ENCODE data around the gene TCF25.

TCF25 gene

DNA sequence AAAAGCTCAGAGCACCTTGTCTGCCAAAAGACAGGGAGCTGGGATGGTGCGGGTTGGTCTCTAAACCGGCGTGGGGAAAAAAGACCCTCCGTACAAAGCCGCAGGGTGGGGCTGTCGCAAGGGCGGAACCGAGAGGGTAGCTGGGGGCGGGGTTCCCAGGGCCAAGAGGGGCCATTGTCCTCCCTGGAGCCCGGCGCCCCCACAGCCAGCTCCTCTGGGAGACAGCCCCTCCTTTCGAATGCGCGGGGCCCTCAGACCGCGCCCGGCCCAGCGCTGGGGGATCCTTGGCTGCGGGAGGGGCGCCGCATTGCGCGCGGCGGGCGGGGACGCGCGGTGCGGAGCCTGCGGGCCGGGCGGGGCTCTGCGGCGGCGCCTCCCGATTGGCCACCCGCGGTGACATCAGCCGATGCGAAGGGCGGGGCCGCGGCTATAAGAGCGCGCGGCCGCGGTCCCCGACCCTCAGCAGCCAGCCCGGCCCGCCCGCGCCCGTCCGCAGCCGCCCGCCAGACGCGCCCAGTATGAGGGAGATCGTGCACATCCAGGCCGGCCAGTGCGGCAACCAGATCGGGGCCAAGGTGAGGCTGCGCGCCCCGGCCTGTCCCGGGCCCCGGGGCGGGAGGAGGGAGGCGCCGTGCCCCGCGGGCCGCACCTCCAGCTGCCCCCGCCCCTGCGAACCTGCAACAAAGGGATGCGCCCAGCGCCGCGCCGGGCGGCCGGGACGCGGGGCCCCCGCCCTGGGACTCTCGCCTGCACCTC, 49.7 kb downstream of the TCF25 start, which contains the start of gene TUBB3:
TUBB3 (plus strand) TSS at position 459 of the 756 bp plus-strand sequence; CDS start at position 519, 60 bp downstream.
- H3K4me3 ChIP-seq (replicated peaks; ENCODE audit: low read depth, low read length) = peak within 1 kb of the TSS; percentile 55
- peak; percentile 78 for DNase-seq (ENCODE audit: extremely low read depth, insufficient read length)
- no peaks in the 10 kb centered on the region for H3K36me3 ChIP-seq (ENCODE audit: control insufficient read depth, insufficient read depth, low read length)
- H3K27me3 ChIP-seq (replicated peaks; ENCODE audit: control insufficient read depth, insufficient read depth, low read length) = no peaks in the 10 kb centered on the region; the same call in 1 of the 2 replicates
- TF ChIP-seq, protein P1, sequence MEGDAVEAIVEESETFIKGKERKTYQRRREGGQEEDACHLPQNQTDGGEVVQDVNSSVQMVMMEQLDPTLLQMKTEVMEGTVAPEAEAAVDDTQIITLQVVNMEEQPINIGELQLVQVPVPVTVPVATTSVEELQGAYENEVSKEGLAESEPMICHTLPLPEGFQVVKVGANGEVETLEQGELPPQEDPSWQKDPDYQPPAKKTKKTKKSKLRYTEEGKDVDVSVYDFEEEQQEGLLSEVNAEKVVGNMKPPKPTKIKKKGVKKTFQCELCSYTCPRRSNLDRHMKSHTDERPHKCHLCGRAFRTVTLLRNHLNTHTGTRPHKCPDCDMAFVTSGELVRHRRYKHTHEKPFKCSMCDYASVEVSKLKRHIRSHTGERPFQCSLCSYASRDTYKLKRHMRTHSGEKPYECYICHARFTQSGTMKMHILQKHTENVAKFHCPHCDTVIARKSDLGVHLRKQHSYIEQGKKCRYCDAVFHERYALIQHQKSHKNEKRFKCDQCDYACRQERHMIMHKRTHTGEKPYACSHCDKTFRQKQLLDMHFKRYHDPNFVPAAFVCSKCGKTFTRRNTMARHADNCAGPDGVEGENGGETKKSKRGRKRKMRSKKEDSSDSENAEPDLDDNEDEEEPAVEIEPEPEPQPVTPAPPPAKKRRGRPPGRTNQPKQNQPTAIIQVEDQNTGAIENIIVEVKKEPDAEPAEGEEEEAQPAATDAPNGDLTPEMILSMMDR (IDR thresholded peaks at IDR 0.05; ENCODE audit: insufficient read depth, low read length, poor library complexity, severe bottlenecking) = no peak

GRCh38 chr16:89923640-89924296, 50.4 kb downstream of the TCF25 start:
- TF ChIP-seq, protein P1 (IDR thresholded peaks at IDR 0.05; ENCODE audit: insufficient read depth, low read length, poor library complexity, severe bottlenecking) = no peak
- no peak for DNase-seq (ENCODE audit: extremely low read depth, insufficient read length)
- Histone ChIP-seq H3K27me3 (replicated peaks; ENCODE audit: control insufficient read depth, insufficient read depth, low read length) (no peaks in the 10 kb centered on the region; the same call in 1 of the 2 replicates), H3K36me3 (ENCODE audit: control insufficient read depth, insufficient read depth, low read length) (no peaks in the 10 kb centered on the region), H3K4me3 (replicated peaks; ENCODE audit: low read depth, low read length) (no peak overlapping the region)

GRCh38 chr16:89924297-89924924, 51.0 kb downstream of the TCF25 start:
- H3K4me3 ChIP-seq (replicated peaks; ENCODE audit: low read depth, low read length) = no peak overlapping the region

DNA sequence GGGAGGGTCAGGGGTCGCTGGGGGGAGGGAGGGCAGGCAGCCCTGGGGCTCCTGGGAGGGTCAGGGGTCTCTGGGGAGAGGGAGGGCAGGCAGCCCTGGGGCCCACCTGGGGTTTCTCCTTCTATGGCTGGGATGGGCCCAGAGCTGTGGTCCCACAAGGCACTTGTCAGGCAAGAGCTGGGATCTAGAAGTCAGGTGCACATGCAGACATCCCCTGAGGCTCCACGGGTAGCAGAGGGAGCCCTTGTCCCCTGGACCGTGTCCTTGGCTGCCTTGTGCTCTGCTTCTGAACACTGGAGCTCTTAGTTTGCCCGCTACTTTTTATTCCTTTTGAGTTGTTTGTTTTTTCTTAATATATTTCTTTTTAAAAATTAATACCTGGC, 51.5 kb downstream of the TCF25 start:
- no peak for DNase-seq (ENCODE audit: extremely low read depth, insufficient read length)
- TF ChIP-seq, protein P1 (IDR thresholded peaks at IDR 0.05; ENCODE audit: insufficient read depth, low read length, poor library complexity, severe bottlenecking) = no peak
- Histone ChIP-seq H3K4me3 (replicated peaks; ENCODE audit: low read depth, low read length) (no peak overlapping the region), H3K36me3 (ENCODE audit: control insufficient read depth, insufficient read depth, low read length) (no peaks in the 10 kb centered on the region), H3K27me3 (replicated peaks; ENCODE audit: control insufficient read depth, insufficient read depth, low read length) (no peaks in the 10 kb centered on the region; the same call in 1 of the 2 replicates)

More at GRCh38 chr16:89924297-89924924, 51.0 kb downstream of the TCF25 start:
- H3K27me3 ChIP-seq (replicated peaks; ENCODE audit: control insufficient read depth, insufficient read depth, low read length) = no peaks in the 10 kb centered on the region; the same call in 1 of the 2 replicates
- no peak for DNase-seq (ENCODE audit: extremely low read depth, insufficient read length)
- no peaks in the 10 kb centered on the region for H3K36me3 ChIP-seq (ENCODE audit: control insufficient read depth, insufficient read depth, low read length)
- TF ChIP-seq, protein P1 (IDR thresholded peaks at IDR 0.05; ENCODE audit: insufficient read depth, low read length, poor library complexity, severe bottlenecking) = no peak

GRCh38 chr16:89925596-89926079, 52.2 kb downstream of the TCF25 start:
- Histone ChIP-seq H3K36me3 (ENCODE audit: control insufficient read depth, insufficient read depth, low read length) (no peaks in the 10 kb centered on the region), H3K27me3 (replicated peaks; ENCODE audit: control insufficient read depth, insufficient read depth, low read length) (no peaks in the 10 kb centered on the region; the same call in 1 of the 2 replicates), H3K4me3 (replicated peaks; ENCODE audit: low read depth, low read length) (peak overlapping the region; percentile 46)
- TF ChIP-seq, protein P1 (IDR thresholded peaks at IDR 0.05; ENCODE audit: insufficient read depth, low read length, poor library complexity, severe bottlenecking) = no peak
- no peak for DNase-seq (ENCODE audit: extremely low read depth, insufficient read length)

Data from GM06990 (cell line).